Transverse colon (tissue), 3 donors: ENCODE results near the gene LSM3.

Experiments
- CTCF ChIP-seq, 5 experiments: fragments of 200-600 bp in 3 of 5; fragments of 450-650 bp in 2 of 5; sonication (generic) in 3 of 5; IDR thresholded peaks; 1 replicate in 2 of 5; 2 replicates in 3 of 5; pipeline ENCODE4 v1.5.1; 2016 to 2017; ENCODE audit warnings: antibody characterized with exemption in 5 of 5, inconsistent platforms in 3 of 5, mild to moderate bottlenecking in 2 of 5, moderate library complexity in 1 of 5
- POLR2A ChIP-seq: fragments of 450-650 bp; IDR thresholded peaks from one replicate; pipeline ENCODE4 v1.6.1; 2016; ENCODE audit warnings: antibody characterized with exemption, mild to moderate bottlenecking, moderate library complexity

DNA sequence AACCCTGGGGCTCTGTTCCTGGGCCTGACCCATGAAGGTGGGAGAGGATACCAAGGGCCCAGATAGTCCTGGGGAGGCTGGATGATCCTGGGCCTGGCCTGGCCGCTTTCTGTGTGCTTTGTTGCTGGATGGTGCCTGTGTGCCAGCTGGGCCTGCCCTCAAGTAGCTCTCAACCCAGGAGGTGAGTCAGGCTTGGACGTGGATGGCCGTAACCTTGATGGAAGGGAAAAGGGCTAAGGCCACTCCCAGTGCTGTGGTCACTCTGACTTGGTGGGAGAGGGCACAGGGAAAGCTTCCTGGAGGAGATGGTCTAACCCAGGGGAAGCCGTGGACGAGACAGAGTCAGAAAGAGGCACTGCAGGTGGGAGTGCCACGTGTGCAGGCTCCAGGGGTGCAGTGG, 44.3 kb upstream of the LSM3 start:
- TF ChIP-seq CTCF (IDR thresholded peaks at IDR 0.05) (no peak), POLR2A (no peak)
